GM21576 (cell line): Measurements from ENCODE around the gene LRRC17.

Experiments
- ATAC-seq: cut with Tn5 transposase; IDR thresholded peaks from one replicate; pipeline ENCODE4 v1.9.1; 2021; ENCODE audit warnings: mild to moderate bottlenecking, moderate library complexity; ENCODE audit not compliant: unreplicated experiment

The LRRC17 gene

DNA sequence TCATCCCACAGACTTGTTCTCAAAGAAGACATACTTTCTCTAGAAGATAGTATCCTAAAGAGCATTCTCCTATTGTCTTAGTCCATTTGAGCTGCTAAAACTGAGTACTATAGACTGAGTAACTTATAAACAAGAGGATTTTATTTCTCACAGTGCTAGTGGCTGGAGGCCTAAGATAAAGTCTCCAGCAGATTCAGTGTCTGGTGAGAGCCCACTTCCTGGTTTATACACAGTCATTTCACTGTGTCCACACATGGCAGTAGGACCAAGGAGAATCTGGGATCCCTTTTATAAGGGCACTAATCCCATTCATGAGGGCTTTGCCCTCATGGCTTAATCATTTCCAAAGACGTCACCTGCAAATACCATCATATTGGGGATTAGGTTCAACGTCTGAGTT, 68.7 kb downstream of the LRRC17 start:
- no peak for ATAC-seq

DNA sequence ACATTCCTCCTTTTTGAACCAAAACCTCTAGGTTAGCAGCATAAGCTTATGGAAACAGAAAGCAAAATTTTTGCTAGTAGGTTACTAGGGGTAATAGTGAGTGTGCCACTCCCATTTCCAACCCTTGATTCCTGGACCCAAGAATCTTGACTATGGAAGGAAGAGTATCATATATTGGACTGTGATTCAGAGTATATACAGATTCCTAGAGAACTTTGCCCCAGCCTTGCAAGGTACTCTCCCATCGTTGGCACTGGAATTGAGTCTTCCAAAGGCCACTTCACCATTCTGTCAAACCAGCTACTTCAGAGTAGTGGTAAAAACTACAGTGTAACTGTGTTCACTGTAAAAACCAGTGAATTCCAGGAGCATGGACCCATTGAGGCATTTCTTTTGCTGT, 69.4 kb downstream of the LRRC17 start:
- no peak for ATAC-seq

DNA sequence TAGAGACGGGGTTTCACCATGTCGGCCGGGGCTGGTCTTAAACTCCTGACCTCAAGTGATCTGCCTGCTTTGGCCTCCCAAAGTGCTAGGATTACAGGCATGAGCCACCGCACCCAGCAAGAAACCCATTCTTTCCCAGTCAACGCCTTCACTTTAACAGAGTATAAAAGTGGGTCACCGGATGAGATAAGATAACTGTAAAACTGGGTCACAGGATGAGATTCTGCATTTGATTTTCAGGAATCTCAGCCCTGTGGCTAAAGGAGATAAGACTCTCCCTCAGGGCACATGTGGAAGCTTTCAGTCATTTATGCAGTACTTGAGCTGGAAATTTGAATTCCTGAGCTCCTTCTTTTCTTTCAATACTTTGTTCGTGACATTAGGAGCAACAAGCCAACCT, 70.8 kb downstream of the LRRC17 start:
- ATAC-seq: no peak

DNA sequence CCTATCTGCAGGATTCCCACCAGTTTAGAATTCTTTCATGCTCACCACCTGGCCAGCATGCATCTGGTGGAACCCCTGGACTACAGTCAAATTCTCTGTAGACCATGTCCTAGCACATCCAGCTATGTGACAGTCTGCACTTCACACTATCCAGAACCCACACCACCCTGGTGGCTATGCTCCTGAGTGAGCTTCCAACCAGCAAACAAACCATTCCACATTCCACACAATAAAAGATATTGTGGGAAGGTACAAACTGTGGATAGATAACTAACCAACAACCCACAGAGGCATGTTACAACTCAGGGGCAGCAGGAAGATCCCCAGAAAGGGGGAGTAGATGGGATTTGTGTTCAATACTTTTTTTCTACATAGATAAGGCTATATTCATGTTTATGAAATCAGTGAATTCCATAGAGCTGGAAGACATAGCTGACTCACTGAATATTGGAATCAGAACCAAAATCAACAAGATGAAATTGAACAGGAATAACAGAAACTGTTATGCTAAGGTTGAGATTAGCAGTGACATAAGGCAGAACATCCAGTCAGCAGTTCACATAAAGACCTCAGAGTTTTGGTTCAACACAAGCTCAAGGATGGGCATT, 72.5 kb downstream of the LRRC17 start:
- no peak for ATAC-seq

DNA sequence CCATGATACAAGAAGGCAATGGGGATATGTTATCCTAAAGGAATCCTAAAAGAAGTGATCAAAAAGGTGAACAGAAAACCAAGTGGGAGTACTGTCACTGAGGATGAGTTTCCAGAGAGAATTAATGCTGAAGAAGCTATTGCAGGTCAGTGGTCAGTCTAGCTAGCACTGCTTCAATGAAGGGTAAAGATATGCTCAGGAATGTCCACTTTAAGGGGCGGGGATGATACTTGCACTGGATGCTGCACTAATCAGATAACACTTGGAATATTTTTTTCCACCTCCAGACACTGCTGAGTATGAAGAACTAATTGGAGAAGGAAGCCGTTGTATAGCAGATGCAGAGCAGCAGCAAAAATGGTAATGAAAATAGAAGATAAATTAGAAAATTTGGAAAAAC, 75.3 kb downstream of the LRRC17 start:
- no peak for ATAC-seq

DNA sequence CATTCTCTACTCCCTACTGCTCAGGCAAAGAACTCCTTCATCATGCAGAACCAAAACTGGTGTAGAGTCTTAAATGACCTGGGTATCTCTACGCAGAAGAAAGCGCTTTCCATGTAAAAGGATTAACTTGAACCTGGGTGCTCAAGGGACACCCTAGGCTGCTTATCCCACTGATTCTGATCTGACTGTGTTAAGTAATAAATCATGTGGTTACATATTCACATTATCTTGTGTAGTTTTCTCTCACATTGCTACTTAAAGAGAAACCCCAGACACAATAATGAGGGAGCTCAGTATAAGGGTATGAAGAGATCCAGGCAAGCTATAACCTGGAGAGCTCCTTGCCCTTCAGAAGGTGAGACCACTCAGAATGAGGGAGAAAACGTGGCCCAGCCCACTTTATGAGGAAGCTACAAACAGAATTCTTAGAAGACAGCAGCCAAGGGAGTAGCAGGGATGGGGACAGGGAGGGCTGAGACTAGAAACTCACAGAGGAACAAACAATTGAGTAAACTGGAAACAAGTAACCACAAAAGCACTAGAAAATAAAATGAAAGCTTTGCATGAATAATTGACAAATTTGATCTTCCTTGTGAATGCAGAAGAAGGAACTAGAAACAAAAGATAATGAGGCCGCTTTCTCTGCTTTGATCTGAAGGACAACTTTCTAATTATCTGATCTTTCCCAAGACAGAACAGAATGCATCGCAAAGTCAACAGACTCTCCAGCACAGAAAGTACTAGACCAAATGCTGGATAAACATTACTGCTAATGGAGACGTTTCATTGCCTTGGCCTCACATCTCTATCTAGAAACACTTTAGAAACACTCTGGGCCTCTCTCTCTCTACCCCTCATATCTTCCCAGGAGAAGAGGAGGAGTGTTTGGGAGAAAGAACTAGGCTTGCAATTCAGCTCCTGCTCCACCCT, 76.1 kb downstream of the LRRC17 start:
- ATAC-seq: no peak

DNA sequence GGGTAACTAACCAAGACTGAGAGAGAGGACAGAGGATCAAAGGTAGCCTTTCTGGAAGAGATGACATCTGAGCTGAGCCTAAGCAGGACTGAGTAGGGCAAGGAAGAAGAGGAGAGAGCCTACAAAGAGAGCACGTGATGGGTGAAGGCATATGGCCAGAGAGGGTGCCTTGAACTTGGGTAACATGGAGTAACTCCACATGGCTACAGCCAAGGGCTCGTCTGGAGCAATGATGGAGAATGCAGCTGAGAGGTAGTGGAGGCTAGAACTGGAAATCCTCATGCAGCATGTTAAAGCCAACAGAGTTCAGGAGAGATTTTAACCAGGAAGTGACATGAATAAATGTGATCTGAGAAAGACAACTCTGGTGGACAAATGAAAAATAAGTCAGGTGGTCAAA, 77.8 kb downstream of the LRRC17 start:
- no peak for ATAC-seq

DNA sequence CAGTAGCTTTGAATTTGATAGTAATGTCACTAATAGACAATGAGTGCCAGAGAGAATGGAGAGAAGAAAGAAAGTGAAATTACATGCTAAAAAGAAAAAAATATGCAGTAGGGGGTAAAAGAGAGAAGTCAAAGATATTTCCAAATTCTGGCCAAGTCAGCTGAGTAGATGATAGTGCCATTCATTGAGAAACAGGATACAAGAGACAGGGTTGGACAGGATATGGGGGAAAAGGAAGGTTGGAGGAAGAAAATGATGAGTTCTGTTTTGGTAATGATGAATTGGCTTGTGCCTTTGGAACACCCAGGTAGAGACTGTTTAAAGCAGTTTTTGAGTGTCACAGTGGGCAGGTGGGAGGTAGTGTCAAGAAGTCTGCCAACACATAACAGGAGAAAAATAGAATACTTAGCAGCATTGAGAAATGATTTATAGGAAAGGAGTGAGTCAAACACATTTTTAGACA, 78.3 kb downstream of the LRRC17 start:
- no peak for ATAC-seq

DNA sequence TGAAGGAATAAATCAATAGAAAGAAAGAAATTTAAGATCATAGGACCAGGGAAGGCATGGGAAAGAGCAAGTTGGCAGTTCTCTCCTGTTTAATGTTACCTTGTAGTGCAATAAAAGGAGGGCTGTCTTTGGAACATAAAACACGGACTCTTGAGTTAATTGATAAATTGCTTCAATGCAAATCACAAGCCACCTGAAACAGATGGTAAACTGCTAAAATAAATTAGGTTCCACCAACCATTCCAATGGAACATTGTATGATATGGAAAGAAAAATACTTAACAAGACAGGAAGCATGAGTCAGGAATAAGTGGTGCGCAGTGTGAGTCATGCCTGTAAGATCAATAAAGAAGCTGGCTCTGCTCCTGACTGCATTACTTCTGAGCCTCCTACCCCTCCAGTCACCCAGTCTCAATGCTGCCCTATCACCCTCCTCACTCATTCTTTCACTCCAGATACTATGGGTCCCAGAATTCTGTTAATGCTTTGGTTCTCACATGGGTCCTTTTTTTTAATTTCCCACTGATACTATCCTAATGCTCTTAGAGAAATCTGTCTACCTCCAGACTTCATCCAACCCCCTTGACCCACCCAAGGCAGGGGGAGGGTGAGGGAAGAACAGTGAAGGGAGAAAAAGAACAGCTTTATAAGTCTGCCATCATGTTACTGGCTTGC, 78.9 kb downstream of the LRRC17 start:
- ATAC-seq: no peak

DNA sequence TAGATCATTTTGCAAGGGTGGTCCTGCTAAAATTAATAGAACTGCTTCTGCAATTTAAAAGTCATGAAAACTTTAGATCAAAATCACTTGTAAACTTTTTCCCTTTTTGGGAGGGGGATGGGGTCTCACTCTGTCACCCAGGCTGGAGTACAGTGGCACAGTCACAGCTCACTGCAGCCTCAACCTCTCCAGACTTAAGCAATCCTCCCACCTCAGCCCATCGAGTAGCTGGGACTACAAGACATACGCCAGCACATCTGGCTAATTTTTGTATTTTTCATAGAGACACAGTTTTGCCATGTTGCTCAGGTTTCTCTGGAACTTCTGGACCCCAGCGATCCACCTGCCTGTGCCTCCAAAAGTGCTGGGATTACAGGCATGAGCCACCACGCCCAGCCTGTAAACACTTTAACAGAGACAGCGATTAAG, 79.7 kb downstream of the LRRC17 start:
- ATAC-seq: no peak

DNA sequence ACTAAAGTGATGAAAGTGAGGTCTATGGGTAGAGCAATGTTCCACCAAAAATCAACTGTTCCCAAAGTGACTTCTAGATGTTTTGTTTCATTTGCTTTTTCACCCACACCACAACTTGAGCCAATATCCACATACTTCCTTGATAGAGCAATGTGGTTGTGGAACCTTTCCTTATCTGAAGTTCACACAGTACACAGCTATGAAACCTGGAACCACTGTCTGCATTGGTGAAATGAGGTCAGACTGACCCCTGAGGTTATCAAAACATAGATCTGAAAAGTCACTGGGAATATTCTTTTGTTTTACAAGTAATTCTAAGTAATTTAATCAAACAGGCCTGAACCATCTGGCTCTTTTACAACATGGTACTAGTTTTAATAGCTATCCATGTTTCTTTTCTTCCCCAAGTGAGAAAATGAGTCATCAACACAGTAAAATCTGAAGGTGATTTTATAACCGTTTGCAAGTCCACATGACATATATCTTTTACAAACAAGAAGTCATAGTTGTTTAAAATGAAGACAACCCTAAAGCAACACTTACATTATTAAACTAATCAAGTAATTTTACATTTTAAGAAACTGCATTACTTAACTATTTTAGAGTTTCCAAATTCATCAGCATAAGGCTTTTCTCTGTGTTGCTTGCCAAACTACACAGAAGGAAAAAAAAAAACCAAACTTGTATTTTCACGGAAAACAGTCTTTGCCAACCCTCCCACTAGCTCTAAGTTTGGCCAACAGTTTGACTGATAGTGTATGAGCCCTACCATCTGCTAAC, 80.3 kb downstream of the LRRC17 start:
- no peak for ATAC-seq

DNA sequence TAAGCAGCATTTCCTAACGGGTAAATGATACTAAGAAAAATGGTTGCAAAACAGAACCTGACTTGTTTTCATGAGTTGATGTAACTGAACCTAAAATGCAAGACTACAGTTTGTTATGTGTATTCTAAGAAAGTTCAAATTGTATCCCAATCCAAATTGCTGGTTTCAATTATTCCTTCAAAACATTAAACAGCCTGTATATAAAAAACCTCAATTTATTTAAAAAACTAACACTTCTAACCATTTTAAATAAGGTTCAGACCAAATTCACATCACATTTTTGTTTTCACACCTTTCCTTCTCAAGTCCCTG, 80.9 kb downstream of the LRRC17 start:
- no peak for ATAC-seq

DNA sequence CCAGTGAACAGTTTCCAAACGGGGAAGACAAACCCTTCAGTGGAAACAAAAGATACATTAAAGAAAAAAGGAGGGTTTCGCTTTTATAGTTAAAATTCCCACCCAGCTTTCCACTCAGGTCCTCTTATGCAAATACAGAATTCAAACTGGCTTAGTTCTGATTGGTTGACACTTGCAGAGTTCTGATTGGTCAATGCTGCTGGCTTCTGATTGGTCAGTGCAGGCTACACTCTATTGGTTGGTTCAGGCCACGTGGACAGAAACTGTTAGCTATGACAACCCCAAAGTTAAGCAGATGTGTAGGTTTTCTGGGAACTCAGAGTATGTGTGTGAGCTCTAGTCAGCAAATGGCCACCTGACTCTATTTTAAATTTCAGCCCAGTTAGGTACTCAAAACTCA, 81.8 kb downstream of the LRRC17 start:
- ATAC-seq: no peak
